Gastroesophageal sphincter (tissue), 4 donors: ENCODE data around the gene GADD45GIP1. TPM values are rescaled to one million over a fixed set of nuclear protein-coding genes. Genes with fewer than 3 reads are reported as not detected.
"Not testable (repeated sequence)": the region's sequence is repeated elsewhere in the genome, so short reads cannot be mapped to it uniquely, and the experiment has no call there.

Experiments
- ATAC-seq: fragments of 150-250 bp; one replicate; pipeline ENCODE4 v1.9.1; 2016; ENCODE audit warnings: mild to moderate bottlenecking, moderate library complexity
- H3K27ac ChIP-seq, 4 donors: fragments of 200-600 bp; sonication (generic) in 3 of 4; 1 replicate in 3 of 4; 2 replicates in 1 of 4; pipeline ENCODE4 v1.5.1; 2016 to 2019
- H3K27me3 ChIP-seq: fragments of 200-600 bp; sonication (generic); one replicate; pipeline ENCODE4 v1.5.1; 2019
- H3K36me3 ChIP-seq, 2 donors: fragments of 200-600 bp; sonication (generic); one replicate each; pipeline ENCODE4 v1.5.1; 2019; ENCODE audit warnings: control low read depth in 1 of 2
- H3K4me1 ChIP-seq, 3 donors: fragments of 200-600 bp; sonication (generic); 1 replicate in 2 of 3; 2 replicates in 1 of 3; pipeline ENCODE4 v1.5.1; 2016 to 2019; ENCODE audit warnings: control low read depth in 2 of 3
- H3K4me3 ChIP-seq, 2 donors: fragments of 200-600 bp; sonication (generic); one replicate each; pipeline ENCODE4 v1.5.1; 2019; ENCODE audit warnings: mild to moderate bottlenecking in 1 of 2, moderate library complexity in 1 of 2
- H3K9me3 ChIP-seq, 3 donors: fragments of 200-600 bp; sonication (generic); one replicate each; pipeline ENCODE4 v1.5.1; 2017 to 2019; ENCODE audit warnings: control low read depth in 2 of 3
- CTCF ChIP-seq, 4 experiments: fragments of 200-600 bp in 2 of 4; fragments of 450-650 bp in 2 of 4; sonication (generic) in 1 of 4; IDR thresholded peaks; one replicate each; pipeline ENCODE4 v1.5.1; 2017 to 2019; ENCODE audit warnings: antibody characterized with exemption in 4 of 4, mild to moderate bottlenecking in 2 of 4, moderate library complexity in 2 of 4
- EP300 ChIP-seq: sonication (generic); formaldehyde crosslinking; IDR thresholded peaks from one replicate; pipeline ENCODE4 v1.6.1; 2017; ENCODE audit warnings: antibody characterized with exemption, mild to moderate bottlenecking
- POLR2A ChIP-seq, 2 donors: fragments of 450-650 bp; IDR thresholded peaks; one replicate each; pipeline ENCODE4 v1.6.1; 2017; ENCODE audit warnings: antibody characterized with exemption in 2 of 2, mild to moderate bottlenecking in 2 of 2, moderate library complexity in 1 of 2
- POLR2AphosphoS5 ChIP-seq: sonication (generic); formaldehyde crosslinking; IDR thresholded peaks from one replicate; pipeline ENCODE4 v1.6.1; 2017; ENCODE audit warnings: antibody characterized with exemption
- WGBS, 2 donors: methylation state at CpG; one replicate each; pipeline ENCODE4 v1.1.5; 2018; ENCODE audit warnings: low coverage in 1 of 2; 5-methylcytosine and 5-hydroxymethylcytosine counted together
- total RNA-seq, 4 donors: library from RNA; depleted of rRNA; stranded (reverse); fragments of >200 nt; gene quantifications; one replicate each; pipeline ENCODE4 v1.1.0, GENCODE V29; 2016

Gene GADD45GIP1
- total RNA-seq, 4 donors from 2014 or later, result 32.2 to 43.6 (median 36.9) TPM

DNA sequence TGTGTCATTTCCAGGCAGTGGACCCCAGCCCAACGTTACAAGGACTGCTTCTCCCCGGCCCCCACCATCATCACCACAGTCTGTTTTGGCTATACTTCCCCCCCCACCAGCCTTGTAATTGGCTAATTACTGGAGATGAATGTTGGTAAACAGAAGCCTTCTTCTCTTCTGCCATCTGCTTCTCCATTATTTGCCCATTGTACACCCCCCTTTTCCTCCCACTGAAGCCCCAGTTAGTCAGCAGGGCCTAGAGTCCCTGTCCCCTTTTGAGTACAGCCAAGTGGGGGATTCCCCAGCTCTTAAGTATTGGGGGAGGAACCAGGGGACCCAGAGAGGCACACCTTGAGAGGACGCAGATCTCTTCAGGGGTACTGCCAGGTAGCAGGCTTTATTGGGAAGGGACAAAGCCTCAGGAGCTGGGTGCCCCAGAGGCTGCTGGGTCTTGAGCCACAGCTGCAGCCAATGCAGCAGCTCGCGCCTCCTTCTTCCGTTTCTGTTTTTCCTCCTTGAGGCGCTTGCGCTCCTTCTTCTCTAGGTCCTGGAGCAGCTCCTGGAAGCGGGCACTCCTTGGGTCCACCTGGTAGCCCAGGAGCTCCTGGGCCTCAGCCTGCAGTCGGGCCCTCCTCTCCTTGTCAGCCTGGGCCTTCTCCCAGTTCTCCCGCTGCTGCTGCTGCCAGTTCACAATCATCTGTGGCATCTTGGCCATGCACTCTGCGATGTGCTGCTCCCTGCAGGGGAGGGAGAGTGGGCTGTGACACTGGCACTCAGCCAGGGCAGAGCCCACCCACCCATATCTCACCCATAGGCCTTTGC is 3.0 kb downstream of the GADD45GIP1 start:
- Histone ChIP-seq H3K27ac (peak overlapping the region in 3 of 4 donors; percentile 34 to 71 (median 68)), H3K36me3 (peaks cover 0 to 62% of the 10 kb centered on the region in 2 donors), H3K4me1 (peaks cover 0 to 57% (median 21%) of the 10 kb centered on the region in 3 donors), H3K9me3 (no peaks in the 10 kb centered on the region), H3K4me3 (no peak overlapping the region), H3K27me3 (no peaks in the 10 kb centered on the region)
- WGBS, 2 donors, result 17 to 64% methylated on average over 3 to 6 of the region's 12 CpGs
- no peak for TF ChIP-seq CTCF (IDR thresholded peaks at IDR 0.05)
- TF ChIP-seq POLR2A (IDR thresholded peaks at IDR 0.05), result no peak
- no peak for TF ChIP-seq POLR2AphosphoS5
- no peak for TF ChIP-seq EP300
- no peak for ATAC-seq

DNA sequence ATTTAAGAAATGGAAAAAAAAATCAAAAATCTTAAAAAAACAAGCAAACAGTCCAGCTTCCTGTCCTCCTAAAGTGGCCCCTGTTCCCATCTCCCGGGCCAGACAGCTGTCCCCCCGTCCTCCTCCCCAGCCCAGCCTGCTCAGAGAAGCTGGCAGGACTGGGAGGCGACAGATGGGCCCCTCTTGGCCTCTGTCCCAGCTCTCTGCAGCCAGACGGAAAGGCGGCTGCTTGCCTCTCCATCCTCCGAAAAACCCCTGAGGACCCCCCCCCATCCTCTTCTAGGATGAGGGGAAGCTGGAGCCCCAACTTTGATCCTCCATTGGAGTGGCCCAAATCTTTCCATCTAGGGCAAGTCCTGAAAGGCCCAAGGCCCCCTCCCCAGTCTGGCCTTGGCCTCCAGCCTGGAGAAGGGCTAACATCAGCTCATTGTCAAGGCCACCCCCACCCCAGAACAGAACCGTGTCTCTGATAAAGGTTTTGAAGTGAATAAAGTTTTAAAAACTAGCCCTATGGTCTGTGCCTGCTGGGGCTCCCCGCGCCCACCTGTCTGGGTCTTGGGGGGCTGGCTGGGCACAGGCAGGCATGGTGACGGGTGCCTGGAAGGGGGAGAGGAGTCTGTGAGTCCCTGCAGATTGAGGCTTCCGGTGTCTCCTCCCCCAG is 3.8 kb downstream of the GADD45GIP1 start:
- TF ChIP-seq POLR2AphosphoS5 (no peak), POLR2A (IDR thresholded peaks at IDR 0.05) (no peak), EP300 (no peak), CTCF (IDR thresholded peaks at IDR 0.05) (no peak)
- Histone ChIP-seq H3K27me3 (no peaks in the 10 kb centered on the region), H3K4me1 (peaks cover 0 to 63% (median 21%) of the 10 kb centered on the region in 3 donors), H3K9me3 (no peaks in the 10 kb centered on the region), H3K4me3 (no peak overlapping the region), H3K27ac (peak overlapping the region in 3 of 4 donors; percentile 34 to 71 (median 68)), H3K36me3 (peaks cover 0 to 69% of the 10 kb centered on the region in 2 donors)
- ATAC-seq, result no peak
- WGBS, 2 donors, result 29% methylated on average over 2 to 10 of the region's 11 CpGs

GRCh38 chr19:12952488-12953137 is 4.4 kb downstream of the GADD45GIP1 start:
- H3K27ac ChIP-seq, result peak overlapping the region in 3 of 4 donors; percentile 44 to 71 (median 68)
- peaks cover 0 to 75% of the 10 kb centered on the region in 2 donors for H3K36me3 ChIP-seq
- H3K4me1 ChIP-seq, result peaks cover 0 to 67% (median 24%) of the 10 kb centered on the region in 3 donors
- H3K4me3 ChIP-seq, result no peak overlapping the region
- ATAC-seq, result no peak
- no peaks in the 10 kb centered on the region for H3K27me3 ChIP-seq
- TF ChIP-seq POLR2AphosphoS5 (peak; percentile 57), EP300 (no peak), CTCF (IDR thresholded peaks at IDR 0.05) (no peak), POLR2A (IDR thresholded peaks at IDR 0.05) (no peak)
- H3K9me3 ChIP-seq, result no peaks in the 10 kb centered on the region
- WGBS, 2 donors, result 6 to 29% methylated on average over 5 to 7 of the region's 12 CpGs

- ATAC-seq, H3K27me3 ChIP-seq, H3K4me3 ChIP-seq, H3K9me3 ChIP-seq: not testable (repeated sequence)
- WGBS, 2 donors, result 43 to 100% methylated on average over 1 of the region's 6 CpGs
- peaks cover 0 to 71% (median 27%) of the 10 kb centered on the region in 3 donors for H3K4me1 ChIP-seq
- peak overlapping the region in 2 of 4 donors; percentile 68 to 71 for H3K27ac ChIP-seq
- H3K36me3 ChIP-seq, result peaks cover 0 to 79% of the 10 kb centered on the region in 2 donors
These were observed 5.0 kb downstream of the GADD45GIP1 start for GRCh38 chr19:12952050-12952449.
